HEK293 (cell line): ENCODE data around the gene PIP5K1B.

Experiments used
- CTCF ChIA-PET: fragments of 350-600 bp; formaldehyde crosslinking; extraction: SDS; loops from one replicate; lab custom pipeline; 2021; ENCODE audit warnings: antibody characterized with exemption; lab: Yijun Ruan, JAX
- POLR2A ChIA-PET: fragments of 300-600 bp; formaldehyde crosslinking; extraction: SDS; loops from one replicate; lab custom pipeline; 2020; ENCODE audit warnings: antibody characterized with exemption, inconsistent platforms; lab: Yijun Ruan, JAX
- H3K27ac ChIP-seq: fragments of 200-500 bp; sonication (Bioruptor generic); 2 replicates; pipeline ENCODE4 v1.5.1; 2014; ENCODE audit warnings: low read depth, low read length, control low read depth, inconsistent platforms; ENCODE audit errors: extremely low read depth
- H3K36me3 ChIP-seq, 2 experiments: fragments of 200-500 bp in 1 of 2; sonication (Bioruptor generic) in 1 of 2; 1 replicate in 1 of 2; 2 replicates in 1 of 2; pipeline ENCODE4 v1.5.1; 2014 to 2017; ENCODE audit warnings: inconsistent platforms in 2 of 2, low read length in 2 of 2; ENCODE audit not compliant: control insufficient read depth in 2 of 2, insufficient read depth in 1 of 2
- H3K4me1 ChIP-seq: fragments of 200-500 bp; sonication (Bioruptor generic); 2 replicates; pipeline ENCODE4 v1.5.1; 2014; ENCODE audit warnings: mild to moderate bottlenecking, low read length, inconsistent platforms; ENCODE audit not compliant: control insufficient read depth, insufficient read depth
- H3K4me3 ChIP-seq: 2 replicates; pipeline ENCODE4 v1.5.1; 2011; ENCODE audit warnings: low read depth, mild to moderate bottlenecking, control low read depth, low read length, moderate library complexity
- H3K9me3 ChIP-seq: fragments of 200-500 bp; sonication (Bioruptor generic); 2 replicates; pipeline ENCODE4 v1.5.1; 2014; ENCODE audit warnings: low read depth, low read length, inconsistent platforms; ENCODE audit not compliant: control insufficient read depth, insufficient read depth
- CTCF ChIP-seq: fragments of 450-650 bp; formaldehyde crosslinking; IDR thresholded peaks from 2 replicates; pipeline ENCODE4 v1.5.1; 2016; ENCODE audit warnings: missing biosample characterization, missing genetic modification characterization
- ELK4 ChIP-seq: IDR thresholded peaks from 2 replicates; pipeline ENCODE4 v1.6.1; 2011; ENCODE audit warnings: mild to moderate bottlenecking, low read depth, low read length, borderline replicate concordance
- KLF1 ChIP-seq: fragments of 450-650 bp; formaldehyde crosslinking; IDR thresholded peaks from 2 replicates; pipeline ENCODE4 v1.5.1; 2016; ENCODE audit warnings: missing biosample characterization, missing genetic modification characterization
- KLF16 ChIP-seq: fragments of 450-650 bp; formaldehyde crosslinking; IDR thresholded peaks from 2 replicates; pipeline ENCODE4 v1.5.1; 2017; ENCODE audit warnings: missing biosample characterization, missing genetic modification characterization
- ZBTB1 ChIP-seq: fragments of 450-650 bp; formaldehyde crosslinking; IDR thresholded peaks from 2 replicates; pipeline ENCODE4 v1.5.1; 2016; ENCODE audit warnings: missing biosample characterization, missing genetic modification characterization
- ZBTB6 ChIP-seq: fragments of 450-650 bp; formaldehyde crosslinking; IDR thresholded peaks from 2 replicates; pipeline ENCODE4 v1.5.1; 2017; ENCODE audit warnings: missing biosample characterization, missing genetic modification characterization
- ZNF138 ChIP-seq: fragments of 450-650 bp; formaldehyde crosslinking; IDR thresholded peaks from 2 replicates; pipeline ENCODE4 v1.5.1; 2016; ENCODE audit warnings: missing biosample characterization, missing genetic modification characterization, borderline replicate concordance
- ZNF2 ChIP-seq: fragments of 450-650 bp; formaldehyde crosslinking; IDR thresholded peaks from 2 replicates; pipeline ENCODE4 v1.5.1; 2016; ENCODE audit warnings: missing biosample characterization, missing genetic modification characterization
- ZNF488 ChIP-seq: fragments of 450-650 bp; formaldehyde crosslinking; IDR thresholded peaks from 2 replicates; pipeline ENCODE4 v1.5.1; 2016; ENCODE audit warnings: missing biosample characterization, missing genetic modification characterization
- ZNF514 ChIP-seq: fragments of 450-650 bp; formaldehyde crosslinking; IDR thresholded peaks from 2 replicates; pipeline ENCODE4 v1.5.1; 2016; ENCODE audit warnings: missing biosample characterization, missing genetic modification characterization
- ZNF521 ChIP-seq: fragments of 450-650 bp; formaldehyde crosslinking; IDR thresholded peaks from 2 replicates; pipeline ENCODE4 v1.5.1; 2017; ENCODE audit warnings: missing biosample characterization, mild to moderate bottlenecking, missing genetic modification characterization
- ZNF621 ChIP-seq: fragments of 450-650 bp; formaldehyde crosslinking; IDR thresholded peaks from 2 replicates; pipeline ENCODE4 v1.5.1; 2017; ENCODE audit warnings: missing biosample characterization, missing genetic modification characterization
- ZNF658 ChIP-seq: fragments of 450-650 bp; formaldehyde crosslinking; IDR thresholded peaks from 2 replicates; pipeline ENCODE4; 2016; ENCODE audit warnings: missing biosample characterization, missing genetic modification characterization

PIP5K1B gene

GRCh38 chr9:68741704-68742332, 36.8 kb downstream of the PIP5K1B start:
- no peak for TF ChIP-seq KLF1 (tag by site-specific recombination)
- ChIA-PET POLR2A (no interaction called here), CTCF (no interaction called here)
- H3K36me3 ChIP-seq: no peaks in the 10 kb centered on the region
- H3K4me1 ChIP-seq: no peaks in the 10 kb centered on the region
- H3K9me3 ChIP-seq: no peaks in the 10 kb centered on the region
- H3K4me3 ChIP-seq: no peak overlapping the region
- no peak overlapping the region for H3K27ac ChIP-seq

- CTCF ChIA-PET: no interaction called here
- no peak for TF ChIP-seq ZNF138 (tag by site-specific recombination)
- TF ChIP-seq CTCF (tag by site-specific recombination): no peak
- TF ChIP-seq ZNF521 (tag by site-specific recombination): no peak
- TF ChIP-seq ELK4: no peak
- TF ChIP-seq ZBTB6: no peak
- no peak for TF ChIP-seq ZNF658 (tag by site-specific recombination)
- TF ChIP-seq ZNF514 (tag by site-specific recombination): no peak
- no peak for TF ChIP-seq ZNF2 (tag by site-specific recombination)
- no peak for TF ChIP-seq ZBTB1 (tag by site-specific recombination)
- TF ChIP-seq, all 188 proteins: peak for 0
- no peaks in the 10 kb centered on the region for H3K36me3 ChIP-seq
- no peaks in the 10 kb centered on the region for H3K9me3 ChIP-seq
- POLR2A ChIA-PET: no interaction called here
- H3K27ac ChIP-seq: no peak overlapping the region
- H3K4me1 ChIP-seq: no peaks in the 10 kb centered on the region
- H3K4me3 ChIP-seq: no peak overlapping the region
These were observed 37.3 kb downstream of the PIP5K1B start for GRCh38 chr9:68742333-68742730.

GRCh38 chr9:68744426-68744825, 39.4 kb downstream of the PIP5K1B start:
- Histone ChIP-seq H3K4me3 (no peak overlapping the region), H3K36me3 (no peaks in the 10 kb centered on the region), H3K9me3 (no peaks in the 10 kb centered on the region), H3K4me1 (no peaks in the 10 kb centered on the region), H3K27ac (no peak overlapping the region)
- POLR2A ChIA-PET: no interaction called here
- TF ChIP-seq ZNF488 (tag by site-specific recombination) (no peak), KLF16 (no peak), ZNF621 (tag by site-specific recombination) (no peak), CTCF (tag by site-specific recombination) (no peak)
- CTCF ChIA-PET: interaction anchor here (0.5 to 1.1 kb wide), 2 partner anchors 255 to 705 kb away, joined by 3 to 4 read pairs; no protein-coding TSS in a partner anchor
